DMS114 treated with DMSO at 0.1 percent for 48 hours (cell line): Measurements from ENCODE around the gene FBXL17.

Source experiments
- DNase-seq: peaks from one replicate; lab custom pipeline; 2025; ENCODE audit not compliant: unreplicated experiment; lab: John Stamatoyannopoulos, UW

Gene FBXL17

DNA sequence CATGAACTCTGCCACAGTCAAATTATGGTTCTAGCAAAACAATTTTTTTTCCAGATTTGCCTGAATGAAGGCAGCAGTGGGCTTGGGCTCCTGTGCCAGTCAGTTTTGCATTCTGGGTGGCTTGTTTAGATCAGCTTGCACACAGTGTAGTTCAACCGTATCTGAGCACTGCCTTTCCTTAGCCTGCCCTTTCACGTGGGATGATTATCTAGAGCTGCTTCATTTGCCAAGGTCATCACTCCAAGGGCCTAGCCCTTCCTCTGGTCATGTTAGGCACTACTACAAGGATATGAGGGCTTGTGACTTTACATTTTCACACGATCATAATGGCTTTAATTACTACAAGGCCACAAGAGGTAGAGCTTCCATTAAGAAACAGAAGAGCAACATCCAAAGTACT is 560.6 kb downstream of the FBXL17 start:
- DNase-seq = no peak

DNA sequence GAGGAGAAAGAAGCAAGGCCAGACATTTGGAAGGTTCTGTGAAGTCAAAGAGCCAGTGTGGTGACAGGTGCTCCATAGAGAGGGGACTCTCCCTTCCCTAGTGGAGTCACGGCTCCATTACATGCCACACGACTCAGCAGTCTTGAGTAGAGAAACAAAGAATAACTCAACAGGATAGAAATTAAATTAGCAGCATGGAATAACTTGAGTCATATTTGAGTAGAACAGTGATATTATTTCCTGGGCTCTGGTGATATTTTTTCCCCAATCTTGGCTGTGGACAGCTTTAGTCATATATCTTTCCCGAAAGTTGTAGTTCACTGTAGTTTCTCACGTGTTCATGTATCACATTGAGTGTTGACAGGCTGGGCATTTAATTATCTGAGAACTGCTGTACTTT is 561.5 kb downstream of the FBXL17 start:
- no peak for DNase-seq

GRCh38 chr5:107817951-107818350 is 563.9 kb downstream of the FBXL17 start:
- DNase-seq = no peak

GRCh38 chr5:107817436-107817835 is 564.5 kb downstream of the FBXL17 start:
- DNase-seq = no peak

DNA sequence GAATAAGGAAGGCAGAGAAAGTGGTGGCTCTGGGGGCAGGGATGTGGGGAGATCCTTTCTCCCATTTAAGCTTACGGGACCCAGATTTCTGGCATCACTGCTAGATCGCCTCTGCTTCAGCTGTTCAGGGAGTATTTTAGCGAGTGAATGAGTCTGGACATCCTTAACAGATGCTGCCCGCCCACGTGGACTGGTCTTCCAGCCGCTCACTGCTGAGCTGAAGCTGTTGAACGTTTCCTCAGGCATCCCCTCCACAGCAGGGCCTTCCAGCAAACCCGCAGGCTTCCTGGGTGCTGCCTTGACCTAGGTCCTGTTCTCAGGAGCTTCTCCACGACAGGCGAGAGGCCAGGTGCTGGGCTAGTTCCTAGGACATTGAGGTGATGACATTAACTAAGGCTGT is 566.8 kb downstream of the FBXL17 start:
- DNase-seq = no peak

DNA sequence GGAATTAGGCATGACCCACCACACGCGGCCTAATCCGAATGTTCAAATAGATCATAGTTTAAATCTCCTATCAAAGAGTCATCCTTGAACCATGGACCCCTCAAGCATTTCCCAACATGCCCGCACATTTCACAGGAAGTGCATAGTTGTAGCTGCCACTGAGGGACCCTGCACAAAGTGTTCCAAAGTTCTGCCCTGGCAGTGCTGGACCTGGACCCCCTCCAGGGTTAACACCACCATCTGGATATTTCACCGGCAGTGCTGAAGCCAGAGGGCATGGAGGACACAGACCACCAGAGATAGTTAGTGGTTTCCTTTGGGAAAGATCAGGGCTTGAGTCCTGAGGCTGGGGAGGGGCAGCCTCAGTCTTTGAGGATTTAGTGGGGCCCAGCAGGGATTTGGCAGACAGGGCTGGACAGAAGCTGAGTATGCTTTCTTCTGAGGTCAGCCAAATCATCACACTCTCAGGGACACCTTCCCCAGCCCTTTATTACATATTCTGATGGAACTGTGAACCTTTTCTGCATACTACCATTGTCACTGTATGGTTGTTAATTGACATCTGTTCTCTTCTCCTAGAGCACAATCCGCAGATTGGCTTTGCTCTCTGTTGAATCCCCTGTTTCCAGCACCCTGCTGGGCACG is 567.6 kb downstream of the FBXL17 start:
- DNase-seq = no peak

GRCh38 chr5:107813559-107813958 is 568.3 kb downstream of the FBXL17 start:
- DNase-seq = no peak

DNA sequence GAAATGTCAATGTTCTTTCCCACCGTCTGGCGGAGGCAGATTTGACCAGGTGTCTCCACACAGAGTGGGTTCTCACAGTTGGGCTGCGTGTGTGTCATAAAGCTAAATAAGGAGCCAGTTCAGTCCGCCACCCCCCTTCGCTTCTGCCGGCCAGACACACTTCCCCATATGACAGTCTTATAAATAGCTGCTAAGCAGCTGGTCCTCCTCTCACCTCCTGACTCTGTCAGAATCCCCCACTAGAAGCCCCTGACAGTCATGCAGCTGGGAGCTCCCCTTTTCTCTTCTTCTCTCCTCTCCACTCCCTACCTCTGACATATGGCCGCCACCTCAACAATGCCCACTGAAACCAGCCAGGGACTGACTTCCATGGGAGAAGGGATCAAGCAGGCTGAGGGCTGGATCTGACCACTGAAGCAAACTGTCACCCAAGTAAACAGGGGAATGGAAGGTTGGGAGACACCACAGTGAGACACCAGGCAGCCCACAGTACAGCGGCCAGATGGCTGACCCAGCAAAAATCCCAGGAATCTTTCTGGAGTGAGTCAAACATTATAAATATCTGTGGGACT is 569.2 kb downstream of the FBXL17 start:
- no peak for DNase-seq

DNA sequence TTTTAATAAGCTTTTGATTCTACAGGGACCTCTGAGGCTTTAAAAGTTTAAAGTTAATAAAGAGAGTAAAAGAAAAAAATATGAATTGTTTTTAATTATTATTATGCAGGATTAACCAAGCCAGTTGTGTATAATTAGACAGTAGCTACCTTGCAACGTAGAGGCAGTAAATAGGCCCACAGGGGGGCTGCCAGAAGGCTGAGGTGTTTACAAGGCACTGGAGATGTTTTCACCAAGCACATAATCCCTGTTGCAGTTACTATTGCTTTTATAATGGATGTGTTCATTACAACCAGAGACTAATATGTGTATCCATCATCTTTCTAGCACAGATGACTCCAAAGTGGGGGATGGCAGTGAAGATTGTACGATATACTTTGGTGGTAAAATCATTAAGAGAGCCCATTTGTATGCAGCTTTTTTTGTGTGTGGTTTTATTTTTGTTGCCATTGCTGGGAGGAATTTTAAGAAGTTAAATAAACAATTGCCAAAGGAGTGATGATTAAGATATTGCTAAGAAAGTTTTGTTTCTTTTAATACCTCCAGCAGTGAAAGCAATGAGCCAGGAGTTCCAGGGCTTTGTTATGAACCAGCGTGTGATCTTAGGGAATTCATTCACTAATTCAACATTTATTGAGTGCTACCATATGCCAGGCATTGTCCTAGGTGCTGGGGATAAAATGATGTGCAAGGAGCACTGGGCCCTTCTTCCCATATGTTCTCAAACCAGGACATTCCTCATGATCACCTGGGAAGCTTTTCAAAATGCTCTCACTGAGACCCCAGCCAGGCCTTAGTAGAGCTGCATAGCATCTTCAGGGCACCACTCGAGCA is 572.5 kb downstream of the FBXL17 start:
- DNase-seq = no peak
